SK-N-DZ (cell line): Measurements from ENCODE around the gene BOD1L1. TPM values are rescaled to one million over a fixed set of nuclear protein-coding genes. Genes with fewer than 3 reads are reported as not detected.

ENCODE experiments used
- DNase-seq: peaks from one replicate; pipeline ENCODE4 v3.0.0-alpha.2; 2015; ENCODE audit warnings: low spot score
- polyA plus RNA-seq, 2 experiments: library from polyadenylated mRNA; depleted of rRNA; stranded (reverse); fragments of >200 nt; gene quantifications; 2 replicates each; pipeline ENCODE4 v1.2.3, GENCODE V29; 2014

Gene BOD1L1
- polyA plus RNA-seq (2014; cell fraction: cytosol; rRNA removed): 16.2 and 17.1 TPM in 2 replicates
- 27.2 and 38.8 TPM in 2 replicates for polyA plus RNA-seq (2014; cell fraction: nucleus; rRNA removed)

DNA sequence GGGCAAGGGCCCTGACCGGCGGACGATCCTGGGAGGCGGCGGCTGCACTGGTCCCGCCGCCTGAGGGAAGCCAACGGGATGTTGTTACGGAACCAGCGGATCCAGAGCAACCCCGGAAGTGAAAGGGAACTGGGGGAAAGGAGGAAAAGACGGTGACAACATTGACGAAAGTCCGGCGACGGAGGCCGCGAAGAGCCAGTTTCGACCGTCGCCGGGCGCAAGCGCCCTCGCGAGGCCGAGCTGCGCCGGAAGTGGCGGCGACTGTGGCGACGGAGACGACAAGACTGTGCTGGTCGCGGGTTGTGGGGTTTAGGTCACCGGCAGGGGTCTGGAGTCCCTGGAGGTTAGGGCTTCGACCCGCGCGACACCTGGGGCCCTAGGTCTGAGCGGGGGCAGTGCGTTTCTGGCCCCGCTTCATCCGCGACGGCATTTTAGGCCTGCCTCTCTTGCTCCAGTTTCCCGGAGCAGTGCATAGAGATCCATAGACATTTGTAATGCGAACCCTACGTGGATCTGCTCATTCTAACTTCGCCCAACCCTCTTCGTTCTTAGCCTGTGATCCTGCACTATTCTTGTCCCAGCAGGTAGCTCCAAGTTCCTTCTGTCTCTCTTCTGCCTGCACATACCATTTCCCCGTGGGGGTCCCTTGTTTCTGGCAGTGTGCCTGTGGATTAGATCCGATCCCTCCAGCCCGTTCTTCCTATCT, at the start of gene BOD1L1:
TSS of gene BOD1L1 (minus strand) at position 120 of the 706 bp plus-strand sequence. CDS start 138 bp downstream, outside the sequence.
- DNase-seq: peak; percentile 86

DNA sequence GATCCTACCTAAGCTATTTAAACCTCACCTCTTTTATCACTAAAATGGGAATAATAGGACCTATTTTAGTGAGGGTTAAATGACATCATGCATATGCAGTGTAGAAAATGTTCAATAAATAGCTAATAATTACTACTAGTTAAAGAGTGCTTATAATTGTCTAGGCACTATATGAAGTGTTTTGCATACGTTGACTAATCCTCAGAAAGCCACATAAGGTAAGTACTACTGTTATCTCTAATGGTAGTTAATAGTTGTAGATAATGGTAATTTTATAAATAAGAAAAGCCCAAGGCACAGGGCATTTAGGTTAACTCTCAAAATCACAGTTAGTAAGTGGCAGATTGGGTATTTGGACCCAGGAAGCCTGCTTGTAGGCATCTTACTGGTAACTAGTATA, 47.4 kb upstream of the BOD1L1 start:
- DNase-seq: no peak

DNA sequence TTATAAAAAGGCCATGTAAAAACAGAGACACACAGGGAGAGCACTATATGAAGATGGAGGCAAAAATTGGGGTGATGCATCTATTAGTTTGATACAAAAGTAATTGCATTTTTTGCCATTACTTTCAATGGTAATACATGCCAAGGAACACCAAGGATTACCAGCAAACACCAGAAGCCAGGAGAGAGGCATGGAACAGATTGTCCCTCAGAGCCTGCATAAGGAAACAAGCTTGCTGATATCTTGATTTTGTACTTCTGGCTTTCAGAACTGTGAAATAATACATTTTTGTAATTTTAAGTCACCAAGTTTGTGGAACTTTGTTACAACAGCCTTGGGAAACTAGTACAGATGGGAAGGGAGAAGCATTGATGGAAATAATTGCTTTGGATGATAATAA, 45.6 kb upstream of the BOD1L1 start:
- DNase-seq: no peak

DNA sequence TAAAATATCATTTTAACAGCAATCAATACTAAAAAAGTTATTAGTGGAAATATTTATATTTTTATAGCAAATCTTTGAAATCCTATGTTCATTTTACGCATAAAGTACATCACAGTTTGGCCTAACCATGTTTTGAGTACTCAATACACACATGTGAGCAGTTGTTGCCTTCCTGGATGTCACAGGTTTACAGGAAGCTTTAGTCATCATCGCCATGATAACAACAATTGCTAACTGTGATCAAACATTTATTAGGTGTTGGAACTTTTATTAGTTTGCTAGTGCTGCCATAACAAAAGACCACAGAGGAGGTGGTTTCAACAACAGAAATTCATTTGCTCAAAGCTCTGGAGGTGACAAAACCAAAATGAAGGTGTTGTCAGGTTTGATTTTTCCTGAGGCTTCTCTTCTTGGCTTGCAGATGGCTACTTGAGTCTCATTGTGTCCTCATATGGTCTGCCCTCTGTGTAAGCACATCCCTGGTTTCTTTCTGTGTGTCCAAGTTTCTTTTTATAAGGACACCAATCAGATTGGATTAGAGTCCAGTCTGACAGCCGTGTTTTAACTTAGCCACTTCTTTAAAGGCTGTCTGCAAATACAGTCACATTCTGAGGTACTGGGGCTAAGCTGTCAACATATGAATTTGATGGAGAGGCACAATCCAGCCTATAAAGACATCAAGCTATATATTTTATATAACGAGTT, 43.1 kb upstream of the BOD1L1 start:
- no peak for DNase-seq

DNA sequence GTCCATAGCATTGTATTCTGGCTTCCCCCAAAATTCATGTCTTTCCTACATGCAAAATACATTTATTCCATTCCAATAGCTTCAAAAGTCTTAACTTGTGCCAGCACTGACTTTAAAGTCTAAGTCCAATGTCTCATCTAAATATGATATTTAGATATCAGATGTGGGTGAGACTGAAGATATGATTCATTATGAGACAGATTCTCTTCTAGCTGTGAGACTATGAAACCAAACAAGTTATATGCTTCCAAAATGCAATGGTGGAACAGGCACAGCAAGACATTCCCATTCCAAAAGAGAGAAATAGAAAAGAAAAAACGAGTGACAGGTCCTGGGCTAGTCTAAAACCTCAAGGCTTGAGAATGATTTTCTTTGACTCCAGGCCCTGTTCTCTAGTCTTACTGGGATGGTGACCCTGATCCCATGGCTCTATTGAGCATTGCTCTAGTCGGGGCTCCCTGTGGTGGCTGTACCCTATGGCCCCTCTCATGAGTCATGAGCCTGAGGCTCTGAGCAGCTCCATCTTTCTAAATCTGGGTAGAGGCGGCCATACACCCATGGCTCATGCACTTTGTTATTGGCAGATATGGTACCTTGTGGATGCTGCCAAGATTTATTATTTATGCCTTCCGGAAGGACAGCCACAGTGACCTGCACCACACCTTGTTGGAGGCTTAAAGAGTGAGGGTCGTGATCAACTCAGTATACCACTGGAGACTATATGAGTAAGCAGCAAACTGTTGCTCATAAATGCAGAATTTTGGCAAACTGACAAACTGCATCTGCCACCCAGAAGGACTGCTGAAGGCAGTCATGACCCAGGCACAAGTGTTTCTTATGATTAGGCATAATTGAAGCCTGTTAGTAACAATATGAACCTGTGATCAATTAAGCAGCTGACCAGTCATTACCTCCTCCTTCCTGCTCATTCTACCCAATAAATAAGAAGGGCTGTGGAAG, 38.5 kb upstream of the BOD1L1 start:
- DNase-seq: no peak

DNA sequence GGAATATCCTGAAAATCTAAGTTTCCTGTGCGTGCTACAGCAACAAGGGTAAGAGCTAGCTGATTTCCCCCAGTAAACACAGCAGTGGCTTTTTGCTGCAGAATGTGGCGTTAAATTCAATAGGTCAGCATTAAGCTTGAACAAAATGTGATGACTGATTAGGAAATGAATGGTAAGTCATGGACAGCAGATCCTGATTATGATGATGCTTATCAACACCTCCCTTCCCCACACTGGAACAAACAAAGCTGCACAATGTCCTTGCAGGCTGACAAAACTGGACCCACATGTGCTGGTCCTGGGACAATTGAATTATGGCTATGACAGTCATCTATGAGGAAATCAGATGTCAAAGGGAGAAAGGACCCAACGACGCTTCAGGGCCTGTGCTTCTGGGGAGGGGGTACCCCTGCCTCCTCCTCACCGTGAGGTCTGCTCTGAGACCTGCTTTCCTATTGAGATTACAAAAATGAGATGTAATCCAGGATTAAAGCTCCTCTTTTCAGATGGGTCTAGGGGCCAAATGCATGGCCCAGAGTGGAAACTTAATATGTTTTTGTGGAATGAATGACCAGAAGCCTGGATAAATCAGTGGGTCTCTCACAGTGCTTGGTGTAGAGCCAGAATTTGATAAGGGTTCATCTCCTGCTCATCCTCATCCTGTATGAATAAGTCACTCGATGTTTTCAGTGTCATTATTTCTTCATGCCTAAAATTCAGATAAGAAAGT, 32.0 kb upstream of the BOD1L1 start:
- peak; percentile 66 for DNase-seq

DNA sequence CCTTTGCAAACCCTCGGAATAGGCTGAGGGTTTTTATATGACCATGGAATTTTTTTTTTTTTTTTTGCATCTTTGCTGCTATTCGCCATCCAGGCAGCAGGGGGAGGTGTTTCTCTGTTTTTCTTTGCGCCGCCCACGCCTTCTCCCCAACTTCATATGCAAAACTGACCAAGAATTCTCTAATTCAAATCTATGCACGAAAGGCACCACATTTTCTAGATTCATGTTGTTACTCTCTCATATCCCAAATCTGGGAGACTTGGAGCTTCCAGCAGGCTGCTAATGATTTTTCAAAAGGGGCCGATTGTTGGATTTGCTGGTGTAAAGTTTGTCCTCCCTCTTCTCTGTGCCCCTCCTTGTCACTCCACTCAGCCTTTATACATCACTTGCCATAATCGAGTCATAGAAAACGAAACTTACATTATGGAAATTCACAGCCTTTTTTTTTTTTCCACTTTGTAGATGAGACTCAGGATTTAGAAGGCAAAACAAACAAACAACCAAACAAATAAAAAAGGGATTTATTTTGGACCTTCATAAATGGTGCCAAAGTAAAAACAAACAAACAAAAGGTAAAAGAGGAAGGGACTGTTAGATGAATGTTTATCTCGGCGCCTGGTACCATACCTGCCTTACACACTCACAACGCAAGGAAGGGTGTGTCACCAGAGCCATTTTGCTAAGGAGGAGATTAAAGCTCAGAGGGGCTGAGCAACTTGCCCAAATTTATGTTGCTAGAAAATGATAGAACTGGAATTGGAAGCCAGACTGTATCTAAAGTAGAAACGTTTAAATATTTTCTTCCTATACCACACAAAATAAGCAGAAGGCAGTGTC, 29.3 kb upstream of the BOD1L1 start:
- peak; percentile 52 for DNase-seq

DNA sequence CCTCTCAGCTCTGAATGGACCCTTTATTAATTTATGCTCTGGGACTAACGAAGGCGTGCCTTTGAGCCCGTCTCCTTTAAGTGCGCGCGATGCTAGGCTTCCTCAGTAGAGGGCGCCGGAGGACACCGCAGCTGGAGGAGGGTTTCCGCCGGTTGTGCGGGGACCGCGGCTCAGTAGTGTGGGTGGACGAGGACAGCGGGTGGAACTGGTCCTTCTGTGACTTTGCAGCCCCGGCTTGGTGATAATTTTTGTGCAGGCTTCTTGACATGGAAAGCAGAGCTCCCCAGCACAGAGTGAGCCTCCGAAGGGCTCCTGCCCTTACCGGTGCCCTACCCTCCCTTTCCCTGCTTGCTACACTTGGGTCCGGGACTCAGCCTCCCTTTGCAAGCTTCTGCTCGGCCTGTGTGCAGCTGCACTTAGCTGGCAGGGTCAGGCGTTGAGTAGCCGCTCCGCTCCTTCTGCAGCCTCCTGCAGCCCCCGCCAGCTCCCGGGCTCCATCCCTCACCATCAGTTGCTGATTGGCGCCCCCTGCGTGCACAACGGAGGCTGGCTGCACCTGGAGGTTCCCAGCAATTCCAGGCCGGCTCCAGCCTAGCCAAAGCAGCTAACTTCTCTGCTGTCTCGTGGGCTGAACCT, 26.8 kb upstream of the BOD1L1 start:
- DNase-seq: peak; percentile 72

DNA sequence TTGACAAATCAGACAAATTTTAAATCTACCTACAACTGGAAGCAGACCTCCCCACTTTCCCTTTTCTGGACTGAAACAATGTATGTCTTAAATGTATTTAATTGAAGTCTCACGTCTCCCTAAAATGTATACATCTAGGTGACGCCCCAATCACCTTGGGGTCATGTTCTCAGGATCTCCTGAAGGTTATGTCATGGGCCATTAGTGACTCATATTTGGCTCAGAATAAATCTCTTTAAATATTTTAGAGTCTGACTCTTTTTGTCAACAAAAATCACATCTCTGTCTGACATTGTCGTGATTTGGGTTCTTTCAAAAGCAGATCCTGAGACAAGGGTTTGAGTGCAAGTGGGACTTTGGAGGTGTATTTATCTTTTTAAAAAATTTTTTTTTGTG, 26.2 kb upstream of the BOD1L1 start:
- DNase-seq: no peak

DNA sequence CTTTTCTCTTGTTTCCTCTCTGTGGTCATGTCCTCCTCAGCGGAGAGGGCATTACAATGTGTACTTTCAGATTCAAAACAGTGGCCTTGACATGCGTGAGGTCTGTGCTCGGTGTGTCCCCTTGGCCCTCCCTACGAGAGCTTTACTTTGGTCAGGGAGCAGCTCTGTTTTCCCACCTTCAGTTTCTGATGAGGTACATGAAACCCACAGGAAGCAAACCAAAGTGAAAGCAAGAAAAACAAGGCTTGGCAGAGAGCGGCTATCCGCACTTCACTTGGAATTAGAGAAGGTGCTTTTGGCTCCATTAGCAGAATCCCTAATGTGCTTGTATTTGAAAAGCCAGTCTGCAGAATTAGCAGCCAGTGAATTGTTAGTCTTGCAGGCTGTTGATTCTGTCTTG, 19.5 kb upstream of the BOD1L1 start:
- no peak for DNase-seq

DNA sequence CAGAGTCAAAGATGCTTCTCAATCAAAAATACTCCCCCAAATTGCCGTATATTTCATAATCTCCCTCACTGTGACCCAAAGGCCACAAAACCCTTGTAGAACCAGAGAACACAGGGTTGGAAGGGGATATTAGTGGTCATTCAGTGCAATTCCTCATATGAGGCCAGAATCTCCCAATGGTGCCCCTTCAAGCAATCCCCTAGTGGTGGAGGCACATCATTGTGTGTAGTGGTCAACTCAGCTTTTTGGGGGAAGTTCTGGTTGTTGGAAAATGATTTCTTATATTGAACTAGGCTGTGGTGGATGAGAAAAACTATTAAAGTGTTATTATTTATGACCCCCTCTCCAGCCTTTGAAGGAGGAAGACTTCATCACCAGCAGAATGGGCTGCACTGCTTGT, 17.6 kb upstream of the BOD1L1 start:
- DNase-seq: no peak

DNA sequence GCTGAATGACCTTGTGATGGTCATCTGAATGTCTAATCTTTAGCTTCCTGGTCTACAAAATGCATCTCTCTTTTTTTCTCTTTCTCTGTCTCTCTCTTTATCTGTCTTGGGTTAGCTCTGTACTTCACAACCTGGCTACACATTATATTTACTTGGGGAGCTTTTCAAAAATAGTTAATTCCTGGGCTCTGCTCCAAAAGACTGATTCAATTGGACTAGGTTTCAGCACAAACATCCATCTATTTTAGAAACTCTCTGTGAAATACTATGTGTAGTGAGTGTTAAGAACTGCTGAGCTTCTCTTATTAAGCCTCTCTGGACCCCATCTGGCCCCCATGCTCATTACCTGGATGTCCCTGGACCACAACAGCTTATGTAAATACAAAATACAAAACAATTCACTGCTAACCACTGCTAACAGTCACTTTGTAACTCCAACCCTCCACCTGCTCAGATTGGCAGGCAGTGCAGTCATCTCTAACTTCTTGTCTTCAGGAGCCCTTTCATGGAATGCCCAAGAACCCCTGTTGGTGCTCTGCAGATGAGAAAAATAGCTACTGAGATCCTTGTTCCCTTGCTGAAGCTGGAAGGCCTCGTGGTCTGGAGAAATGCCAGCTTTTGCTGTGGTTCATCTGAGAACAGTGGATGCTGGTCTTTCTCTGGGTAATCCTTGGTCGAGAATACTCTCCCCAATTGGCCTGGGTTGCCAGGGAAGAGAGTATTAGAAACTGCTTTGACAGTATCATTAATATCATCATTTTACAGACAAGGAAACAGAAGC, 14.8 kb upstream of the BOD1L1 start:
- no peak for DNase-seq

DNA sequence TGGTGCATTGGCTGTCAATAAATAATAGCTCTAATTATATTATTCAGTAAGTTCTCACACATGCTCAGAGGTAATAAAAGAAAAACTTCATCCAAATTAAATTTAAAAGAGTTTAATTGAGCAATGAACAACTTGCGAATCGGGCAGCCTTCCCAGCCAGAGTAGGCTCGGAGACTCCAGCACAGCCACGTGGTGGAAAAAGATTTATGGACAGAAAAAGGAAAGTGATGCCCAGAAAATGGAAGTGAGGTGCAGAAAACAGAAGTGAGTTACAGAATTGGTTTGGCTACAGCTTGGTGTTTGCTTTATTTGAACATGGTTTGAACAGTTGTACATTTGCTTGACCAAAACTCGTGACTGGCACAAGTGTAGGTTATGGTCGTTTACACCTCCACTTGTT, 13.6 kb upstream of the BOD1L1 start:
- no peak for DNase-seq

DNA sequence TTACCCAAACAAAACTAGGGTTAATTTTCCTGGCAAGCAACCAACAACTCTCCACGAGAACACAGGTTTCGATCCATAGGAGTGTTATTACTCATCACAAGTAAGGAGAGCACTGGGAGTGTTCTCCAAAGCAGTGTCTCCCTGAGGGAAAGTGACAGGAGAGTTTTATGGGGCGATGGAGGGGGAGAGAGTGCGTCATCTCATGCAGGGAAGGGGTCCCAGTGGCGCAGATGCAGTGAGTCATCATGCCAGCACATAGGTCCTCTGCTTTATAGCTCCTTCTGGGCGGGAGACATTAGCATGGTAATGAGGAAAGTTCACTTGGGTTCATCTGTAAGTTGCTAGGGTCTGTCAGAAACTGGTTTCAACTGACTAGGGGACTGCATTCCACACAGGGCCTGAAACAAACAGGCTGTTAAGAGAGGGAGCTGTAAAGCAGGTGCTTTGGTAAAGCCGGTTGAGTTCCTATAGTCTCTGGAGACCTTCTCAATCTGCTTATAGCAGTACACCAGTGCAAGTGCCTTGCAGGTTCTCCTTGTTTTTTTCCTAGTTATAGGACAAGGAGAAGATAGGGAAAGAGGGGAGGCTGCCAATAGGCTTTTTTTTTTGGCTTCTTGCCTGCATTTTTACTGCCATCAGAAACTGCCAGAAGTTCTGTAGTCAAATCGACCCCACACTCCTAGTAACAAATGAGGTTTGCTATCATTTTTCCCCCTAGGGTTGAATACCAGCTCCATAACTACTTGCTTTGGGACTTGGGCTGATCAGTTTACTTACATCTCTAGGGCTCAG, 12.8 kb upstream of the BOD1L1 start:
- DNase-seq: no peak

DNA sequence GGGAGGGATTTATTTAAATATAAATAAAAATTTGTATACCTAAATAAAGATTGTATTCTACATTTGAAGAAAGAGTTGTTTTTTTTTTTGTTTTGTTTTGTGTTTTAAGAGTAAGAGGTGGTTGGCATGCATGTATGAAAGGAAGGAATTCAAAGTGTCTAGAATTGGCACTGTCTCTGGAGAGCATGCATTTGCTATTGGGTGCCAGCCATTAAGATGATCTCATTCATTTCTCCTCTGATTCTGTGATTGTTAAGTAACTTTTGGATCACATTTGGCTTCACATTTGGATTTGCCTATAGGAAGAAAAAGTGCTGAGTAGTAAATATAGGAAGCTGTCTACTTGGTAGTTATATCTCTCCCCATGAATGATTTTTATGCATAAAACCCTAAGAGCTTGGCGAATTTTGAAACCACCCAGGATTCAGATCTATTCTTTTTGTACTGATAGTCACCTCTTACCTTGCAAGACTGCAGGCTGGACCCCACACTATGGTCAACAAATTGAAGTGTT, 7.8 kb upstream of the BOD1L1 start:
- DNase-seq: no peak

DNA sequence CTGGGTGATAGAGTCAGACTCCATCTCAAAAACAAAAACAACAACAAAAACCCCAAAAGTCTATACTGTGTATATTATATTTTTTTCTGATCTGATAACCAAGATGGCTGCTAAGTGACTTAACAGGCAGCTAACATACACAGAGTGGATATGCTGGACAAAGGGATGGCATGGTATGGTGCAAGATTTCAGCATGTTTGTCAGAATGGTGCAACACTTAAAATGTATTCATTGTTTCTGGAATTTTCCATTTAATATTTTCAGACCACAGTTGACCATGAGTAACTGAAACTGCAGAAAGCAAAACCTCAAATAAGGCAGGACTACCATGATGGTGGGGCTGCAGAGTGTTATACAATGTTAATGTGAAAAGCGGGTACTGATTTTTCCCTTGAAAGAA, 6.1 kb upstream of the BOD1L1 start:
- DNase-seq: no peak

DNA sequence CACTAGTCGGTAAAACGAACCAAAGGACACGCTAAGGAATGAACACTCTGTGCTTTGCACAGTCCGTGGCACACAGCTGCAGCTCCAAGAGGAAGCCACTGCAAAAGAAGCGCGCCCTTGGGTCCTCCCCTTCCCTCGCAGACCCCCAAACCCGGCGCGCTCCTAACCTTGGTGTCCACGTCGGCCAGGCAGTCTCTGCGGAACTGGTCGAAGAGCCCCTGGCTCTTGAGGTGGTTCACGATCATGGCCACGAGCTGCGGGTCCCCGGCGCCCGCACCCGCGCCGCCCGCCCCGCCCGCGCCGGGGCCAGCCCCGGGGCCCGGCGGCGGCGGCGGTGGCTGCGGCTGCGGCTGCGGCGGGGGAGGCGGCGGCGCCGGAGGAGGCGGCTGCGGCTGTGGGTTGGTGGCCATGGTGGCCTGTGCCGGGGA, 333 bp downstream of the BOD1L1 start:
- peak; percentile 7 for DNase-seq
